NCI-H524 (cell line): ENCODE measurements around the gene RFX8.
"Not testable (repeated sequence)": the region's sequence is repeated elsewhere in the genome, so short reads cannot be mapped to it uniquely, and the experiment has no call there.

Experiments
- DNase-seq, 2 experiments: peaks; one replicate each; lab custom pipeline; 2025; lab: John Stamatoyannopoulos, UW

The RFX8 gene

DNA sequence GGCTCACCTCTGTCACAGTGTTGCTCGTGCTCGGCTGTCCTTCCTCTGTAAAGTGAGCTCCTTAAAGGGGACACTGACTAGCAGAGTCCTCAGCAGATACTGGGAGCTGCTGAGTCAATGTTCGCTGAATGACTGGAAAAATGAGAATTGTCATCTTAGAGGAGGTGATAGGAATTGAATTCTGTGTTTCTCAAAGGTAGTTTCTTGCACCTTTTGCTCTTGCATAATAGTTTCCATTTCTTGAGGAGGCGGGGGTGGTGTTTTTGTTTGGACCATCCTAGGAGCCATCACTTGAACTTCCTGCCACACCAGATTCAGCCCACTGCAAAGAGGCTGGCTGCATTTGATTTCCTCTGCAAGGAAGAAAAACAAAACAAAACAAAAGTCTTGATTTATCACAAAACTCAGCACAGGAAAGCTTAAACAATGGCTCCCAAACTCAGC is 11.4 kb upstream of the RFX8 start:
- no peak for DNase-seq

- no peak for DNase-seq
Observed at GRCh38 chr2:101485856-101486255, 10.9 kb upstream of the RFX8 start.

DNA sequence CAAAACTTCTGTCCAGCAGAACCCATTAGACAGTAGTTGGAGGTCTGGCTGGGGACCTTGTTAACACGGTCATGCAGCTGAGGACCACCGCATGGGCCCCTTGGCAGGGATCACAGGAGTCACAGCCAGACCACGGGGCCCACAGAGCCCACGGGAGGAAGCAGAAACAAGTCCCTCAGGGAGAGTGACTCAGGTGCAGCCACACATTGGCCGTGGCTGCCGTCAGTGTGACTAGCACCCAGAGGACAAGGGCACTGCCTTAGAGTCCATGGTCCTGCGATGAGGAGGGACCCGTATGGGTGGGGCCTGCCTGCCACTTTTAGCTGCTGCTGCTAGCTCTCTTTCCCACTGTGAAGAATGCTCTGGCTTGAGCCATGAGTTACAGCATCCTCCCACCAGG is 5.9 kb upstream of the RFX8 start:
- no peak for DNase-seq

GRCh38 chr2:101479810-101480209 is 4.9 kb upstream of the RFX8 start:
- DNase-seq: no peak

- DNase-seq: peak; percentile 38 to 69
Observed at GRCh38 chr2:101479328-101479727, 4.4 kb upstream of the RFX8 start.

DNA sequence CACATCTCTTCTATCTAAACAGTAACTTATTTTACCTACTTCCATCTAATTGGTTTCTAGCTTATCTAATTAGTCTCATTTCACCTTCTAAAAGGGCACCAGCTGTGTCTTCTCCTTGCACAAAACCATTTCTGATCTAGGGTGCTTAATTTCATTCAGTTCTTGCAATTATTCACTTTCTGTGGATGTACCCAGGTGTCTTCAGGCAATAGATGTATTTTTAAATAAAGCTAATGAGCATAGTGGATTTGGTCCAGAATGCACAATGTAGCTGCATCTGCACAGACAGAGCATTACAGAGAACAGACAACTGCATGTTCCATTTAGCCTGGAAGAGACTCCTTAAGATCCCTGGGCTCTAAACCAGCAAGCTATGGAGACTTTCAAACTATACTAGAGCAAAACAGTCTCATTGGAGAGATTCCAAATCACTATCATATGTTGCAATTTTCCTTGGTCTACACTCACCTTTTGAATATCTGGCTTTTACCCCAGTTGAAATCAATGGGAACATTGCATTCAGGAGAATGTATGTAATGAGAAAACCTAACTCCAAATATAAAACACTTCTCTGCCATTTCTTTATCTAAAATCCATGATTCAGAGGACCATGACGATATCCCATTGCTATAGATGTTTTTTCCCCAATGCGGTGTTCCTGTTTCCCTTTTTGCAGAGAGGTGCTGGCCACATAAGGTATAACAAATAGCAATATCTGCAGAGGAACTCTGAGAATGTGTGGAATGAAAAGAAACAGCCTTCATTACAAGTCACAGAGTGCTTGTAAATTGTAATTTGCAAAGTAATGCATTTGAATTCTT is 3.5 kb upstream of the RFX8 start:
- no peak for DNase-seq

GRCh38 chr2:101477556-101477955 is 2.6 kb upstream of the RFX8 start:
- peak in 1 of 2 experiments; percentile 49 for DNase-seq

GRCh38 chr2:101476605-101477208 is 1.8 kb upstream of the RFX8 start:
- DNase-seq: no peak

DNA sequence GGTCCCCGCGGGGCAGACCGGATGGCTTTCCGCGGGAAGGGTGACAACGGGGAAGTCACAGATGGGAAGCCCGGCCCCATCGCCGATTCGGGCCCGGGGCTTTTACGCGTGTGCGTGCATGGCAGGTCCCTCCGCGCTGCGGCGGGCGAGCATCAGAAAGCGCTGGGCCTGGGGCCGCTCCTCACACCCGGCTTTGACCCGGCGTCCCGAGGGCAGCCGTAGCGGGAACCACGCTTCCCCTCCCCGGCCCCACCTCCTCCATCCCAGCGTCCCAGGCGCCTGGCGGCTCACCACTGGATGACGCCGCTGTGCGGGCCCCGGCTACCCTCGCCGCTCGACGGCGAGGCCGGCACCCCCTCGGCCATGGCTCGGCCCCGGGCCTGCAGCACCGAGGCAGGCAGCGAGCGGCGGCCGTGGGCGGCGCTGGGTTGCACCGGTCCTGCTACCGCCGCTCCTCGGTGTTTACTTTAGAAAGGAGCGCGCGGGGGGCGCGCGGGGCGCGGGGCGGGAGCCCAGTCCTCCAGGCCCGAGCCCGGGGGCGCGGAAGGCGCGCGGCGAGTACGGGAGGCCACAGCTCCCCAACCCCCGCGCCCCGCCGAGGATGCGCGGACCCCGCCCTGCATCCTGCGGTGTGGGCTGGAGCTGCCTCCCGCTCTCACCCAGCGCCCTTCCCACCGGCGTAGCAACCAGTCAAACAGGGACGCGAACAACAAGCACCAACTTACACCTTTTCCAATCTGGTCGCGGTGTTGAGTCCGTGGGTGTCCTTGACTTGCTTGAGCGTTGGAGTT is 806 bp downstream of the RFX8 start:
- peak in 1 of 2 experiments; percentile 38 for DNase-seq

DNA sequence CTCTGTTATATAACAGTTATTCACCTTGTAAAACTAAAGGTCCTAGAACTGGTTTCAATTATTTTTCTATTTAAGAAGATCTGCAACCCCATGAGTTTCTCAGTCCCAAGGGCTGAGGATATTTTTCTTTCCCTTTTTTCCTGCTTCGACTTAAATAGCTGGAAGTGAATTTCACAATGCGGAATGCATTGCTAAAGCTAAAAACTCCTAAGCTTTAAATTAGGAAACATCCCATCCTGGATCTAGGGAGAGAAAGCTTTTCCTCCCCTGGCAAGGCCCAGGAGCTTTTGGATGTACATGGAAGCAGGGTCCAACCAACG is 1.4 kb downstream of the RFX8 start:
- no peak for DNase-seq

DNA sequence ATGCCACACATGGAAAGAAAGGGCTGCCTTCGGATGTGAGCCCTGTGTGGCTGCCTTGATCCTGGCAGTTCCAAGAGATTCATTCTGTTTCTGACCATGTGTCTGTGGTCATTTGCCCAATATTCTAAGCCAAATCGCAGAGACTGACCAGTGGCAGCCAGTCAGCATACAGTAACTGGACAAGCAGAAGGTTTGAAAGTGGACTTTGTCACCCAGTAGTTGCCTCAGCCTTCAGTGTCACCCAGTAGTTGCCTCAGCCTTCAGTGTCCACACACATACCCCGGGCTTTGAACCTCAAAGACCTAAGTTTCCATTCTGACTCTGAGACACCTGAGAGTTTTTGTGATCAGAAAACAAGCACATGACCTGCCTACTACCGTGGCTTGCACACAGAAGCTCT is 5.0 kb downstream of the RFX8 start:
- no peak for DNase-seq

DNA sequence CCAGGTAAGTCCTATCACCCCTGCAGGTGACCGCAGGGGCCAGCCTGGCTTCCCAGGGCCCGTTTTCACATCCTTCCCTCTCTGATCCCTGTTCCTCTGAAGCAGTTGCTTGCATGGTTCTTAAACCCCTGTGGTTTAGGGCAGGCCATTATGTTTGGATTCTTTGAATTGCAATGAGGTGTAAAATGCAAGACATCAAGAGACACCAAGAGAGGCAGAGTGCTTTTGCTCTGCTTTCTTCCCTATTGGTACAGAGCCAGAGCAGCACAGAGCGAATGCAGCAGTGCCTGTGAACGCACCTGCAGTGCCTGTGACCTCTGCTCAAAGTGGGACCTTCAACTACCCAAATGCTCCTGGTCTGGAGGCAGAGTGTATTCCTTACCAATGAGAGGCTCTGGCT is 7.6 kb downstream of the RFX8 start:
- no peak for DNase-seq

DNA sequence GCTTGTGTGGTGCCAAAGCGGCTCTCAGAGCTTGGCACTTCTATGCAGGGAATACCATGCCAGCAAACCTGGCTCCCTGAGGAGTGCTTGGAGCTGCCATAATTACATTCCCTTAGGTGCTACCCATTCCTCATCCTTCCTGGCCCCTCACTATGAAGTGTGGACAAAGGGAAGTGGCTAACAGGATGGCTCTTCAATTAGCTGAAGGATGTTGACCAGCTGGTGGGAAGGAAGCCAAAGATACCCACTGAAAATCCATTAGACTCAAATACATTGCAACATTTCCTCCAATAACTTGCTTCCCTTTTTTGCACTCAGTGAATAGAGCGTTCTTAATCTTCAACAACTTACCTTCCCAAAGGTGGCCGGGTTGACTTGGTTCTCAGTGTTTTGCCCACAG is 8.5 kb downstream of the RFX8 start:
- DNase-seq: no peak

DNA sequence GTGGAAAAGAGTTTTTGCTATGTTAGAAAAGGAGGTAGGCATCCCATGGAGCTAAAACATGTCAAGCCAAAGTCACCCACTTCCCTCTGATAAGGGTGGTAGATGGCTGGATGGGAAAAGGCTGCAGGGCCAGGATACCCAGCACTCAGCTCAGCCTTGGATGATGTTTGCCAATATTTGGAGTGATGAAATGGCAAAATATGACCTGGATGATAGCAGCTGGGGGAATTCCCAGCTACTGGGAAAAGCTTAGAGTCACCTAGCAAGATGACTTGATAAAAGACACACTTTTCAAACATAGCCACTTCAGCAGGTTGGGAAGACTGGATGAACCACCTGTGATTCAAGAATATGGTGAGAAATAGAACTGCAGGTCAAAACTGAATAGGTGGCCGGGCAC is 10.1 kb downstream of the RFX8 start:
- no peak for DNase-seq

DNA sequence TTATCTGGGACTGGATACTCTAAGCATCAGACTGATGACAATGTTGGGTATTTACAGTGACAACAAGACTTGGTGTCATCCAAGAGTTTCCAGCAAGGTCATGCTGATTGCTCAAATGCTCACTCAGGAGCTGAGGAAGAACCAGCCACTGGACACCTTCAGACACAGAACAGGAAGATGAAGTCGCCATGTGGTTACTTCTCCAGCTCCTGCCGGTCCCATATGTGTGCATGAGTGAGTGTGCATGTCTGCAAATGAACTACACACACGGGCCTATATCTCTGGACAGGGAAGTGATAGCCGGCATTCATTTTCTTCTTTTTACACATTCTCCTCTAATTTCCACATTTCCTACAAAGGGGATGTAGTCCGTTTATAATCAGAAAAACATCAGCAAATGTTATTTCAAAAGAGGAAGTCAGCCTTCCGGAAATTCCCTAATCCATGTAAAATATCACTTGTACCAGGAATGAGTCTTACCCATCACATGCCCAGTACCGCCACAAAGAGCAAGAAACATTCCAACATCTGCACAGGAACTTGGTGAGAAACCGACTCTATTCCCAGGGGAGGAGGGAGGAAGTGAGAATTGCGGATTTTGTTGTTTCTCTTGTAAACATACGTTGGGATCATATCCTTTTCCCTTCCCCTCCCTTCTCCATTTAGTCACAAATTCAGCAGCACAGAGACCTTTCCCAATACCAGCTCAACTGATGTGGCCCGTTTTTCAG is 10.8 kb downstream of the RFX8 start:
- DNase-seq: no peak

GRCh38 chr2:101463421-101463820 is 11.5 kb downstream of the RFX8 start:
- DNase-seq: no peak

- no peak for DNase-seq
Observed at GRCh38 chr2:101461381-101461780, 13.5 kb downstream of the RFX8 start.

DNA sequence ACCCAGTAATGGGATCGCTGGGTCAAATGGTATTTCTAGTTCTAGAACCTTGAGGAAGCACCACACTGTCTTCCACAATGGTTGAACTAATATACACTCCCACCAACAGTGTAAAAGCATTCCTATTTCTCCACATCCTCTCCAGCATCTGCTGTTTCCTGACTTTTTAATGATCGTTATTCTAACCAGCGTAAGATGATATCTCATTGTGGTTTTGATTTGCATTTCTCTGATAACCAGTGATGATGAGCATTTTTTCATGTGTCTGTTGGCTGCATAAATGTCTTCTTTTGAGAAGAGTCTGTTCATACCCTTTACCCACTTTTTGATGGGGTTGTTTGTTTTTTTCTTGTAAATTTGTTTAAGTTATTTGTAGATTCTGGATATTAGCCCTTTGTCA is 20.5 kb downstream of the RFX8 start:
- not testable (repeated sequence) for DNase-seq

- no peak for DNase-seq
Observed at GRCh38 chr2:101450965-101451364, 23.9 kb downstream of the RFX8 start.

GRCh38 chr2:101446869-101447268 is 28.0 kb downstream of the RFX8 start:
- no peak for DNase-seq

DNA sequence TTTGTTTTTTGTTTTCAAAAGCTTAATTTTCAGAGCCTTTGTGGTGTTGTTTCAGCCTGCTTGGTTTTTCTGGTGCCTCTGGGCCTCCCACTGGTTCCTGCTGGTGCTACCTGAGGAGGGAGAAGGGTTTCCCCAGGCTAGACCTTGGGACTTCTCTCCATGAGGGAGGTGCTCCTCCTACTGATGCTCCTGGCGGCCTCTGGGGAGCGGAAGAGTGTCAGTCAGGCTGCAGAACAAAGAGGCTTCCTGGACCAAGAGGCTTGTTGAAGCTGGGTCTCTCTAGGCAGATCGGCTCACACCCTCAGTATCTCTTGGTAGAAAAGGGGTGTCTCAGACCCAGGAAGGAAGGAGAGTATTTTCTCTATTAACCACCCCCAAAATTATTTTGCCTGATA is 32.2 kb downstream of the RFX8 start:
- no peak for DNase-seq

GRCh38 chr2:101442042-101442666 is 32.8 kb downstream of the RFX8 start:
- DNase-seq: no peak
